ENCODE data around the gene HS1BP3. TPM values are rescaled to one million over a fixed set of nuclear protein-coding genes. Genes with fewer than 3 reads are reported as not detected.

The HS1BP3 gene
- total RNA-seq, 4 donors from 2014 or later, result 7.1 to 41.8 (median 28.4) TPM

DNA sequence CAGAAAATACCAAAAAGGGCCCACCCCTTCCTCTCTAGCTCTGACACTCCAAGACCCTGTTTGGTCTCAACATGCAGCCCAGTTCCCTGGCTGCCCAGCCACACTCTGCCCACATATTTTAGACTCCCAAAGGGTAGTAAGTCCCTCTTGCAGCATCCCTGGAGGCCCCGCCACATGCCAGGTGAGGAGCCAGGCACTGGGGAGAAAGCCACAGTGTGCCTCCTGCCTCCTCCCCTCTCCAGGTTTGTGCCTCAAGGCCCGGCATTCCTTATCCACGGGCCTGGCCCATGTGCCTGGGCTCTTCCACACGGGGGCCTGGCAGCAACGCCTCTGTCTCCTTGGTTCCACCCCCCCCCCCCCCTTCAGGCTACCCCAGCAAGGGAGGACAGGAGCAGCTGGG, 75.5 kb downstream of the HS1BP3 start:
- Histone ChIP-seq H3K36me3 (no peaks in the 10 kb centered on the region), H3K27ac (peak overlapping the region; percentile 86 to 92), H3K4me3 (no peak overlapping the region), H3K27me3 (no peaks in the 10 kb centered on the region), H3K9me3 (no peaks in the 10 kb centered on the region), H3K4me1 (peaks cover 9 to 10% of the 10 kb centered on the region in 2 donors)
- peak in 1 of 2 donors; percentile 24 for DNase-seq
- no peak for TF ChIP-seq POLR2A (IDR thresholded peaks at IDR 0.05)
- TF ChIP-seq, protein P1, sequence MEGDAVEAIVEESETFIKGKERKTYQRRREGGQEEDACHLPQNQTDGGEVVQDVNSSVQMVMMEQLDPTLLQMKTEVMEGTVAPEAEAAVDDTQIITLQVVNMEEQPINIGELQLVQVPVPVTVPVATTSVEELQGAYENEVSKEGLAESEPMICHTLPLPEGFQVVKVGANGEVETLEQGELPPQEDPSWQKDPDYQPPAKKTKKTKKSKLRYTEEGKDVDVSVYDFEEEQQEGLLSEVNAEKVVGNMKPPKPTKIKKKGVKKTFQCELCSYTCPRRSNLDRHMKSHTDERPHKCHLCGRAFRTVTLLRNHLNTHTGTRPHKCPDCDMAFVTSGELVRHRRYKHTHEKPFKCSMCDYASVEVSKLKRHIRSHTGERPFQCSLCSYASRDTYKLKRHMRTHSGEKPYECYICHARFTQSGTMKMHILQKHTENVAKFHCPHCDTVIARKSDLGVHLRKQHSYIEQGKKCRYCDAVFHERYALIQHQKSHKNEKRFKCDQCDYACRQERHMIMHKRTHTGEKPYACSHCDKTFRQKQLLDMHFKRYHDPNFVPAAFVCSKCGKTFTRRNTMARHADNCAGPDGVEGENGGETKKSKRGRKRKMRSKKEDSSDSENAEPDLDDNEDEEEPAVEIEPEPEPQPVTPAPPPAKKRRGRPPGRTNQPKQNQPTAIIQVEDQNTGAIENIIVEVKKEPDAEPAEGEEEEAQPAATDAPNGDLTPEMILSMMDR (IDR thresholded peaks at IDR 0.05), result no peak
- intact Hi-C loops (cut with DNase I; ENCODE audit: low total_unique reads), result no loop called here

DNA sequence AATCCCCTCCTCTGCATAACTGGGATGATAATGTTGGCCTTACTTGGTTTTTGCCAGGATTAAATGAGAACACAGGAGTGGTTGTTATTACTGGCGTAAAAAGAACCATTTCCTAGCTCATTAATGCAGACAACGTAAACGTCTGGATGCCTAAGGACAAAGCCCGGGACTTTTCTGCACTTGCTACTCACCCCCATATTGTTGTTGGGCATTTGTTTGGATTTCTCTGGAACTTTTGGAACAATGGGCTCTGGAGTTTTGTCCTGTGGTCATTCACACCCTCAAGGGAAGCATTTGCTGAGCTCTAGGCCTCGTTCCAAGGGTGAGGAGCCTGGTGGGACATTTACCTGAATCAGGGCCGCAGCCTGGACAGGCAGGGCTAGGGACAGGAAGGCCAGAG, 76.0 kb downstream of the HS1BP3 start:
- no peak for DNase-seq
- intact Hi-C loops (cut with DNase I; ENCODE audit: low total_unique reads), result no loop called here
- H3K4me1 ChIP-seq, result peaks cover 9 to 10% of the 10 kb centered on the region in 2 donors
- no peak overlapping the region for H3K4me3 ChIP-seq
- H3K9me3 ChIP-seq, result no peaks in the 10 kb centered on the region
- H3K36me3 ChIP-seq, result no peaks in the 10 kb centered on the region
- TF ChIP-seq, protein P1 (IDR thresholded peaks at IDR 0.05), result no peak
- TF ChIP-seq POLR2A (IDR thresholded peaks at IDR 0.05), result no peak
- no peaks in the 10 kb centered on the region for H3K27me3 ChIP-seq
- H3K27ac ChIP-seq, result peak overlapping the region; percentile 86 to 92

DNA sequence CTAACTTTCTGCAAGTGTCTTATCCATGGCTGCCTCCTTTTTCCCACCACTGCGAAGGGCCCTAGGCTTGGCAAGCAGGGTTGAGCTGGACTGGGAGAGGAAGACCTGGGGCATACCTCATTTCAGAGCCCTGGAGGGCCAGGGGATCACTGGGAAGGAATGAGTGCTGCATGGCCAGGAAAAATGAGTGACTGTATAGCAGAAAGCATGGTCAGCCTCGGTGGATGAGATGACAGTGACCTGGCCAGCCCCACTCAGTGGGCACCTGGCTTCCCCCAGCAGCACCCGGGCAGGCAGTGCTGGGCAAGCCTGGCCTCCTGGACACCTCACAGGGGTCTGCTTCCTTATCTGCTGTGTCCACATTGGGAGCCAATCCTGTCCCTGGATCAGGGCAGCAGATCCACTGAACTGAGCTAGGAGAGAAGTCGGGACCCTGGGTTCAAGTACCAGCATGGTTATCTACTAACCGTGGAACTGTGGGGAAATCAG, 76.4 kb downstream of the HS1BP3 start:
- Histone ChIP-seq H3K9me3 (no peaks in the 10 kb centered on the region), H3K4me1 (peaks cover 9 to 10% of the 10 kb centered on the region in 2 donors), H3K36me3 (no peaks in the 10 kb centered on the region), H3K27me3 (no peaks in the 10 kb centered on the region), H3K4me3 (no peak overlapping the region), H3K27ac (peak overlapping the region; percentile 86 to 92)
- intact Hi-C loops (cut with DNase I; ENCODE audit: low total_unique reads), result no loop called here
- no peak for TF ChIP-seq POLR2A (IDR thresholded peaks at IDR 0.05)
- TF ChIP-seq, protein P1 (IDR thresholded peaks at IDR 0.05), result no peak
- DNase-seq, result no peak

DNA sequence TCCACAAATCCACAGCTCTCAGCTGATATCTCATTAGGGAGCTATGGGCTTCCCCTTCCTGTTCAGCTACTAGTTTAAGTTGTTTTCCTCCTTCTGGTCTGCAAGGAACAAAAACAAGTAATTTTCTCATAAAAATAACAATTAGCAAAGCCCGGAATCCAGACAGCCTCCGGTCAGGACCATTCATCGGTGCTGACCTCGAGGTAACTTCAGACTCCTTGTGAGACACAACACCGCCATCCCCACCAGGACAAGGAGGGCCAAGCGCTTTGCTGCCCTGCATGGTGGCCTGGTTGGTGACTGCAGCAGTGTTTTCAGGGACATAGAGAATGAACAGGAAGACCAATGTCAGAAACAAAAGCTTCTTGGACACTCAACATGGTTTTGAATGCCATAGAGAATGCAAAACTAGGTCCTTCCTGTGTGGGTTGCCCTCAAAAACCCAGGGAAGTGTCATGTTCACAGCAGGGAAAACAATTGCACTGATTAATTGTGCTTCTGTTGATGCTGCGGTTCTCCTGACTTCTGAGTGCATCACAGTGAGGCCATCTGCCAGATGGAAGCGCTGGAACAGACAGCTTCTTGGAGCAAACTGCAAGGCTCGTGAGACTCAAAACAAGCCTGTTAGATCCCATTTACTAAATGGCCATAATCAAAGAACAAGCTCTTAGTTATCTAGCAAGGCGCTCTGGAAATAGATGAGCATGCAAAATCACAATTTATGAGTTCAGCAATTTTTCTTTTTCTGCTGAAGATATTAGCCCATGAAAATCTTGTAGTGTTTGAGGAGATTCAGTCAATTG, 77.1 kb downstream of the HS1BP3 start:
- H3K4me1 ChIP-seq, result peaks cover 9 to 10% of the 10 kb centered on the region in 2 donors
- DNase-seq, result peak; percentile 85 to 92
- peak overlapping the region; percentile 86 to 92 for H3K27ac ChIP-seq
- intact Hi-C loops (cut with DNase I; ENCODE audit: low total_unique reads), result no loop called here
- no peaks in the 10 kb centered on the region for H3K9me3 ChIP-seq
- no peaks in the 10 kb centered on the region for H3K36me3 ChIP-seq
- no peaks in the 10 kb centered on the region for H3K27me3 ChIP-seq
- TF ChIP-seq, protein P1 (IDR thresholded peaks at IDR 0.05), result no peak
- no peak for TF ChIP-seq POLR2A (IDR thresholded peaks at IDR 0.05)
- no peak overlapping the region for H3K4me3 ChIP-seq

DNA sequence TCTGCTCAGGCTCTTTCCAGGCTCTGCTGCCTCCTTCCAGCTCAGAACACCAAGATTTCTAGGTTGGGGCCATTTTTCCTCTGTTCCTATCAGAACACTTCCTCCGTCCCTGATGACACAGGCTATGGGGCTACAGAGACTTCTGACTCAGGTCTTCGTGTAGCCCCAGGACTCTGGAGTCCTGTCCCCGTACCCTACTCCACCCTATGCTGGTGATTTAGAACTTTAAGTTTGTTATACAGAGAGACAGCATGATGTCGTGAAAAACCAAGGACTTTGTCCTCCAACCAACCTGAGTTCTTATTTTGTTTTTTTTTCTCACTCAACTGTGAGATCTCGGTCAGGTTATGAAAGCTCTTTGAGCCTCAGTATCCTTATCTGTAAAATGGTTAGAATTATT, 78.7 kb downstream of the HS1BP3 start:
- Histone ChIP-seq H3K4me1 (peaks cover 9 to 10% of the 10 kb centered on the region in 2 donors), H3K36me3 (no peaks in the 10 kb centered on the region), H3K27me3 (no peaks in the 10 kb centered on the region), H3K27ac (peak overlapping the region in 1 of 2 donors; percentile 86), H3K4me3 (no peak overlapping the region), H3K9me3 (no peaks in the 10 kb centered on the region)
- no peak for TF ChIP-seq POLR2A (IDR thresholded peaks at IDR 0.05)
- TF ChIP-seq, protein P1 (IDR thresholded peaks at IDR 0.05), result no peak
- intact Hi-C loops (cut with DNase I; ENCODE audit: low total_unique reads), result no loop called here
- no peak for DNase-seq
